Activated T-cell treated with anti-CD3 and anti-CD28 coated beads, Interleukin-2, amount 50 U/mL, for 1 hour (primary cell): ENCODE data around the gene SLC38A7.
"Not testable (repeated sequence)": the region's sequence is repeated elsewhere in the genome, so short reads cannot be mapped to it uniquely, and the experiment has no call there.

ENCODE experiments used
- DNase-seq: peaks from one replicate; pipeline ENCODE4 v3.0.0-alpha.2; 2020

Gene SLC38A7

DNA sequence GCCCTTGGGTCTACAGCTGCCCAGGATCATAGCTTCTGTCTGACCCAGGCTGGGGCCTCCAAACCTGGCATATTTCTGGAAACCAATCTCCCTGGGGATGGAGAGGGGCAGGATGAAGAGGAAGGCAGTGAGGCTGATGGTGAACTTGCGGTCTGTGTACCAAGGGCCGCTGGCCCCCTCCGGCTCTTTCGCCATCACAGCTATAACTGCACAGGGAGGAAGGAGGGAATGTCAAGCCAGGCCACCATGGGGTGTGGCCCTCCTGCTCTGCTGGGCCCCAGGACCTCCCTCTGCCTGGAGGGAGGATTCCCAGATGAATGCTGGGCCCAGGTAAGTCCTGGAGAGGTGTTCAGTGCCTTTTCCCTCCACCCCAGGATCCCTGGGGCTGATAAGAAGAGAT lies 6.3 kb downstream of the SLC38A7 start:
- no peak for DNase-seq

DNA sequence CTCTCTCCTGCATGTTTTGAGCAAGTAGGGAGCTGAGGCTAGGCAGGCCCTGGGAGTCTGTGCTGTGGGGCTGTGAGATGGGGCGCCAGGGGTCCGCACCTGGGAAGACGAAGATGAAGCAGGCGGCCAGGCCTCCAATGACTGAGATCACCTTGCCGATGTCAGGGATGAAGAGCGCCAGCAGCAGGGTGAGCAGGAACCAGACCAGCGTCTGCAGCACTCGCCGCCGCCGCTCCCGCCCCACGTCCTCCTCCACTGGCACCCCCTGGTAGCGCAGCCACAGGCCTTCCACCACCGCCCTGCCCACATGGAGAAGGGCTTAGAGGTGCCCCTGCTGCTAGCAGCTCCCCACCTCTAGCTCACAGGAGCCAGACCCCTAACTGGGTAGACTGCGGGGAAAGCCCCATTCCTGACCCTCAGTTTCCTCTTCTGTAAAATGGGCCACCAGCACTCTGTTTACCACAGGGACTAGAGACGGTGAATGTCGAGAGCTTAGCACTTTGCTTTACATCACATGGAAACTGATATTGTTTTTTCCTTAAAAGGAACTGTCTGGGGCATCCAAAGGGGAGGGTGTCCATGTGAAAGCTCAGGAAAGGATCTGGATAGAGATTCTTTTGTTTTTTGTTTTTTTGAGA lies 13.5 kb downstream of the SLC38A7 start:
- no peak for DNase-seq

DNA sequence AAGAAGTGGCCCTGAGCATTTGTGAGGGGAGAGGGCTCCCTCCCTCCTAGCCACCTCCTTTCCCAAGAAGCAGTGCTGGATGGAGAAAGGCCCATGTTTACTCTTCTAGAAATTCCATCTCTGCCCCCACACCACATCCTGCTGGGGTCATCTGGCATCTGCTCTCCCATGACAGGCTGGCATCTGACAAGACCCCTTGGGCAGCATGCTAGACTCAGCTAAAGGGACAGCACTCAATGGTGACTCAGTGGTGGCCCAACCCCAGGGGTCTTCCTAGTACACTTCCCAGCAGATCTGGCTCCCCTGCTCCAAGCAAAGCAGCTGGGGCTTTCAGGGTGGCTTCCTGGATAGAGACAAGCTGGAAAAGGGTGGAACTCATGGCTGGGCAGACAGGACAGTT lies 14.4 kb downstream of the SLC38A7 start:
- DNase-seq = no peak

DNA sequence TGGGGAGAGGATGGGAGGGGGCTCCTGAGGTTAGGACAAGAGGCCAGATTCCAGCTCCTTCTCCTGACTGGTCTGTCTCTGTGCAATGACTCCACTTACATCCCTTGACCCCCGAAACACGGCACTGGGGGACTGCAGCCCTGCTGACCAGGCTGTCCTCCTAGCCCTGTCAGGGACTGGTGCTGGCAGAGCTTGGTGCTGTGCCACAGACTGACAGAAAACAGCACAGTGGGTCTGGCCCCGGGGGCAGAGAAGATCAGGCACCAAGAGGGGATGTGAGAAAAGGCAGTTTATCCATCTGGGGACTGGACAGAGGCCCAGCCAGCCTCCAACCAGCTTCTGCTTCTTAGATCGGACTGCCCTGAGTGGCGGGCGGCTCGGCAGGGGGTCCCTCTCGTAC lies 19.4 kb downstream of the SLC38A7 start:
- DNase-seq = no peak

DNA sequence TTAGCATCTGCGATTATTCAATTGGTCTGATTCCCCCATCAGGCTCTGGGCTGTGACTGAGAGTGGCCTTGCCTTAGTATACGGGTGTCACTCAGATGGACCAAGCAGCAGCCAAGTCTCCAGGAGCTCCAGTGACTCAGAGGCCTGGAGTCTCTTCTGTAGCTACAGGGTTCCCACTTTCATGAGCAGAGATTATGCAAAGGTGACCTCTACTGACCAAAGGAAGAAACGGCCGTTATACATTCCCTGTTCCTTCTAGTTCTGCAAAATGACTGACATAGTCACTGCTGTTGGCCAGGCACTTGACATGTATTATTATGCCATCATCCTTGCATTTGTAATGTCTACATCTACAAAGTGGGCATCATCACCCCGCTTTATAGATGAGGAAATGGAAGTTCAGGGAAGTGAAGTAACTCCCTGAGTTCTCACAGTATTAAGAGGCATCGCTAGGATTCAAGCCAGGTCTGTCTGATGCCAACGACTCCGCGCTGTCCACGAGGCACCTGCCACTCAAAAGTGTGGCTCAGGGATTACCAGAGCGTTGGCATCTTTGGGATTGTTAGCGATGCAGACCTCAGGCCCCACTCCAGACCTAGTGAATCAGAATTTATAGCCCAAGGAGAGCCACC lies 23.3 kb downstream of the SLC38A7 start:
- DNase-seq = no peak

DNA sequence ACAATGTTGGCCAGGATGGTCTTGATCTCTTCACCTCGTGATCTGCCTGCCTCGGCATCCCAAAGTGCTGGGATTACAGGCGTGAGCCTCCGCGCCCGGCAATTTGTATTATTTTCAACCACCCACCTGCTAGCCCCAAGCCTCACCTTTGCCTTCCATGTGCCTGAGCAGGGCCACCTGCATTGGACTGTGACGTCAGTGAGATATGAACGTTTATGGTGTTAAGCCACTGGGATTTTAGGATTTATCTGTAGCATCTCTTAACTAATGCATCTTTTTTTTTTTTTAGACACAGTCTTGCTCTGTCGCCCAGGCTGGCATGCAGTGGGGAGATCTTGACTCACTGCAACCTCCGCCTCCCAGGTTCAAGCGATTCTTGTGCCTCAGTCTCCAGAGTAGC lies 24.7 kb downstream of the SLC38A7 start:
- not testable (repeated sequence) for DNase-seq

DNA sequence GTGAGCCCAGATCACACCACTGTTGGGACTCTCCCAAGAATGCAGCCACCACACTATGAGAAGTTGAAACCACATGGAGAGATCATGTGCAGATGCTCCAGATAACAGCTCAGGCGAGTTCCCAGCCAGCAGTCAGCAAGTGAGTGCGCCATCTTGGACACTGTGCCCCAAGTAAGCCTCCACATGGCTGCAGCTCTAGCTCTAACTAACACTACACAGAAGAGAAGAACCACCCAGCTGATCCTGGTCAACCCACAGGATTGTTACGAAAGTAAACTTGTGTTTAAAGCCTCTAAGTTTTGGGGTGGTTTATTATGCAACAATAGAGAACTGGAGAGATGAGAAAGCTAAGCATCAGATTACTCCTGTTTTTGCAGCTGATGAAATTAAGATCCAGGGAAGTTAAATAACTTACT lies 25.8 kb downstream of the SLC38A7 start:
- no peak for DNase-seq

DNA sequence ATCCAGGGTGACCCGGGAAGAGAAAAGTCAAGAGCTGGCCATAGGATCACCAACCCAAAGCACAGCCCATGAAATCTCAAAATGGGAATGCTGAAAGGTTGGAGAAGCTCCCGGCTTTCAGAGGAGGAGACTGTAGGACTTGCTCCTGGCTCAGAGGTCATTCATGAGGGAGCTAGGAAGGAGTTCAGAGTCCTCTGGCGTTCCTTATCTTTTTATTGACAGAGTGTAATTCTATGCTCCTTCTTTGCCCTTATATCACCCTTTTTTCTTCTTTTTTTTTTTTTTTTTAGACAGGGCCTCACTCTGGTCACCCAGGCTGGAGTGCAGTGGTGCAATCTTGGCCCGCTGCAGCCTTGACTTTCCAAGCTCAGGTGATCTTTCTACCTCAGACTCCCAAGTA lies 27.7 kb downstream of the SLC38A7 start:
- no peak for DNase-seq

DNA sequence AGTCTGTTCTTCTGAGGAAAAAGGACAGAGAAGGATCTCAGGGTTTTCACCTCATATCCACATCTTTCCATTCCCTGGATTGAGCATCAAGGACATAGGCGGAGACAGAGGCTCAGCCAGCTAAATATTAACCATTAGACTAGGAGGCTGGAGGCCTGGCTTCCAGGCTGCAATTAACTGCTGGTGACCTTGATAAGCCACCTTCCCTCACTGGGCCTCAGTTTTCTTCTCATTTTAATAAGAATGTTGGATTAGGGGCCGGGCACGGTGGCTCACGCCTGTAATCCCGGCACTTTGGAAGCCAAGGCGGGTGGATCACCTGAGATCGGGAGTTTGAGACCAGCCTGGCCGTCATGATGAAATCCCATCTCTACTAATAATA lies 29.4 kb downstream of the SLC38A7 start:
- no peak for DNase-seq

DNA sequence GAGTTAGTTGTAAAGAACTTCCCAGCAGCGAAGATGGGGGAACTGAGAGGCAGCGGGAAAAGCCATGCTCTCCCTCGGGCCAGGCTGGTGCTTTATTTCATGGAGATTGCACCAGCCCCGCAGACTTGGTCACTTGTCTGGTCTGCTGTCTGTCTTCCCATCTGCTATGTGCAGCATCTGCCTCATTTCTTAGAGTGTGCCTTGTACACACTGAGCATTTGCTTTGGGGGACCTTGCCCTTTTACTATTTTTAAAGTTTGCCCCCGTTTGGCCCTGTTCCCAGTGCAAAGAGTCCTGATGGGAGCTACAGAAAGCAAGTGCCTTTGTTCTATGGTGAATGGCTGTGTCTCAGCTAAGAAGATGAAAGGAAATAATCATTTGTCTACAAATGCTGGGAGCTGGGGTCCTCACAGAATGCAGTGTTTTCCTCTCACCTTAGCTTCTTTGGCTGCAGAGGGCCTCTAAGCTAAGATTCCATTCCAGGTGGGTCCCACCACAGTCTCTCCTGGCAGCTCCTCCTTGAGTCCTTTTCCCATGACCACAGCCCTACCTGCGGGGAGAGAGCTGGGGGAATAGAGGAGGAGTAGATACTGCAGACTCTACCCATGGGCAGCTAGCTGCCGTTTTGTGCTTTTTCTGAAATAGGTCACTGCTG lies 29.9 kb downstream of the SLC38A7 start:
- no peak for DNase-seq

DNA sequence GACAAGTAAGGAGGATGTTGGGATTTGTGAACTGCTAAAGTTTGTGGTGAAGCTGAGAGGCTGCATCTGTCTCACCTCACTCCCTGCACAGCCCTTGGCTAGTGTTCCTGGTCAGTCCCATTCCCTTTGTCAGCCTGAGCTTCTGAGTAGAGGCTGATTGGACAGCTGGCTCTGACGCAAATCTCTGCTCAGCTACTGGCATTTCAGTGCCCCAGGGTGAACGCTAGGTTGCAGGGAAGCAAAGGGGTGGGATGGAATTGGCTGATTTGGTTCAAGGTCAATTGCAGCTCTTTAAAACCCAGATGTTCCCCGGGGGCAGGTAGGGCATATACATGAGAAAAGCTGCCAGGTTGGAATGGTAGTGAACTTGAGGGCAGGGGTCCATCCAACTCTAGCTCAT lies 31.8 kb downstream of the SLC38A7 start:
- DNase-seq = no peak

DNA sequence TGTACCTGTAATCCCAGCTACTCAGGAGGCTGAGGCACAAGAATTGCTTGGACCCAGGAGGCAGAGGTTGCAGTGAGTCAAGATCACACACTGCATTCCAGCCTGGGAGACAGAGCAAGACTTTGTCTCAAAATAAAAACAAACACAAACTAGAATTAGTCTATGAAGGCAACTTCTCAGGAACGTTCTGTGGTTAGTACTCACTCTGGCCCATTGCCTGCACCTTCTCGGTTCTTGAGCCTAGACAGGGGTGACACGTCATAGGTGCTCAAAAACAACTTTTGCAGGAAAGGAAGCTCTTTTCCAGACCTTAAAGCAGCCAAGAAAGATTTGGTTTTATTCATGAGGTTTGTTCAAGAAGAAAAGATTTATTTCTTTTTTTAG lies 32.6 kb downstream of the SLC38A7 start:
- DNase-seq = no peak

DNA sequence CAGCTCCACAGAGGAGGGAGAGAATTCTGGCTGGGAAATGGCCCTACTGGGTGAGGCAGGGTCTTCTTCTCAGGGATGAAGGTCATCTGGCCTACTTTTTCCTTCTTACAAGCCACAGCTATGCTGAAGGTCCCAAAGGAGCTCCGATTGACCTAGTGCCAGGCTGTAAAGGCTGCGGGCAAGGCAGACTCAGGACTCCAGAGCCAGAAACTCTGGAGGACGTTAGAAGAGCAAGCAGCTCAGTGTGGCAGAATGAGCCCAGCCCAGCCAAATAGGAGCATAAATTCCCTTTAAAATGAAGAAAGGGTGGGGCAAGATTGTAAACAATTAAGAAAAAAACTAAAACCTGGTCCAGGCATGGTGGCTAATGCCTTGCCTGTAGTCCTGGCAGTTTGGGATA lies 34.9 kb downstream of the SLC38A7 start:
- DNase-seq = no peak

DNA sequence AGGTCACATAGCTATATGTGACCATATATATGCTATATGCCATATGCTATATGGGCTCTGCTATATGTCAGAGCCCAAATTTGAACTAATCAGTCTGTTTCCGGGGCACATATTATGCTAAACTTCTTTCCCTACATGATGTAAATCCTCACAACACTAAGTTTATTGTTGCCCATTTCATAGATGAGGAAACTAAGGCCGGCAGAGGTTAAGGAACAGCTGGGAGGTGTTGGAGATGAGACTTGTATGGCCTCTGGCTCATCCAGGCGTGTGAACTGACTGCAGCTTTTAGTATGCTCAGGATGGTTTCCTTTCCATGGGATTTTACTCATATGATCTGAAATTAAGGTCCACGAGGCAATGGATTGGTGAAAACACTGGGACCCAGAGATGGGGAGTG lies 37.5 kb downstream of the SLC38A7 start:
- DNase-seq = no peak

DNA sequence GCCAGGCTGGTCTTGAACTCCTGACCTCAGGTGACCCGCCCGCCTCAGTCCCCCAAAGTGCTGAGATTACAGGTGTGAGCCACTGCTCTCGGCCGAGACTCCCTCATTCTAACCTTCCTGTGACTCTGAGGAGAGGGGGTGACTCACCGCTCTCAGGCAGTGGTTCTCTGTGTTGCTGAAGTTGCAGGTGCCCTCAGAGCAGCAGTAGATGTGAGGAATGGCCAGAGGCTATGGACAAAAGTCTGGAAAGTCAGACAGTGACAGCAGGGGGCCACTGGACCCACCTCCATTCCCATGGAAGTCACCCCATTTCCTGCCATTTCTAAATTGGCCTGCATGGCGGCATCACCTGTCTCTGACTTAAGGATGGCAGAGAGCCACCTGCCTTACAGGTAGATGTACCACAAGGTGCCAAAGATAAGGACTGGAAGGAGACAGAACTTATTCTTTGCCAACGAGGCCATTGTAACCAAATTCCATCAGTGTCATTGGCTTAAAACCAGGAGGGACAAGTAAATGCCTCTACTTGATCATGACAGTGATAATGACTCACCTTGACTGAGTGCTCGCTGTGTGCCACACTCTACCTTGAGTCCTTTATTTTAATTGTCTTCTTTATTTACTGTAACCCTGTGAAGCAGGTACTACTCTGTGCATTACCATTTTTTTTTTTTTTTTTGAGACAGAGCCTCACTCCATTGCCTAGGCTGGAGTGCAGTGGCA lies 39.6 kb downstream of the SLC38A7 start:
- DNase-seq = no peak

DNA sequence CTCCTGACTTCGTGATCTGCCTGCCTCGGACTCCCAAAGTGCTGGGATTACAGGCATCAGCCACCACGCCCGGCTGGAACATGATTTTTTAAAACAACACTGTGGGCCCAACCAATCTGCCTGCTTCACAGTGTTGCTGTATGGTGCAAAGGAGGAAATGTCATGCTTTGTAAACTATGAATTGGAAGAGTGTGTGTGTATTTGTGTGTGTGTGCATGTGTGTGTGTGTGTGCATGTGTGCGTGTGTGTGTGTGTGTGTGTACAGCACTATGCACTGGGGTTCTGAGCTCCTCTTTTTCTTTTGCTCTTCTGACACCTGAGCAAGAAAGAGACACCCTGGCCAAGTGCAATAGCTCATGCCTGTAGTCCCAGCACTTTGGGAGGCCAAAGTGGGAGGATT lies 40.5 kb downstream of the SLC38A7 start:
- DNase-seq = no peak

DNA sequence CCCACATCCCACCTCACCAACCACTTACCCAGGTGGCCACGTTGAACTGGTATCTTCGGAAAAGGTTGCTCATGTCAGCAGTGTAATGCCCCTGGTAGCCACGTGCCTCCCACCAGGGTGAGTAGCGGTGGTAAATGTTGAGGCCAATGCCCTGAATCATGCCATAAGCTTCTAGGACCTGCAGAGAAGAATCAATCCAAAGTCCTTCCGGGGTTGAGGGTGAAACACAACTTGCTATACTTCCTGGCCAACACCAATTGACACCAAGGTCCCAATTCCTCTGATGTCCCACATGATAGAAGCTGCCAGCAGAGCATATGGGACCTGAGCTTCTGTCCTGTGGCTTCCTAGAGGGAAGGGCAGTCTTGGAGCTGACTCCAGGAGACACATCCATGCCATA lies 43.6 kb downstream of the SLC38A7 start:
- no peak for DNase-seq

DNA sequence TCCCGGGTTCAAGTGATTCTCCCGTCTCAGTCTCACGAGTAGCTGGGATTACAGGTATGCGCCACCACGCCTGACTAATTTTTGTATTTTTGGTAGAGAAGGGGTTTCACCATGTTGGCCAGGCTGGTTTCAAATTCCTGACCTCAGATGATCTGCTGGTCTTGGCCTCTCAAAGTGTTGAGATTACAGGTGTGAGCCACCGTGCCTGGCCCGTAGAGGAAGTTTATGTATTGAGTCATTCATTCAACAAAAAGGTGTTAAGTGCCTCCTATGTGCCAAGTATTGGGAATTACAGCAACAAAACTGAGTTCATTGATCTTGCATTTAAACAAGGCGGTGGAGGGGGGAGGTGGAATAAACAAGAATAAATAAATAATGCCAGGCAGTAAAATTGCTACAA lies 44.7 kb downstream of the SLC38A7 start:
- DNase-seq = no peak

DNA sequence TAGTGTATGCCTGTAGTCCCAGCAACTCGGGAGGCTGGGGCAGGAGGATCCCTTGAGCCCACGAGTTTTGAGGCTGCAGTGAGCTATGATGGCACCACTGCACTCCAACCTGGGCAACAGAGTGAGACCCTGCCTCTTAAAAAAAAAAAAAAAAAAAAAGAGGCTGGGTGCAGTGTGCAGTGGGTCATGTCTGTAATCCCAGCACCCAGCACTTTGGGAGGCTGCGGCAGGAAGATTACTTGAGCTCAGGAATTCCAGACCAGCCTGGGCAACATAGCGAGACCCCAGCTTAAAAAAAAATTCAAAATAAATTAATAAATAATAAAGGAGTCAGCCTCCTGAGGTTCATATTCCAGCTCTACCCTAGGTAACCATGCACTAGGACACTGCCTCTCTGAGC lies 45.3 kb downstream of the SLC38A7 start:
- DNase-seq = no peak

DNA sequence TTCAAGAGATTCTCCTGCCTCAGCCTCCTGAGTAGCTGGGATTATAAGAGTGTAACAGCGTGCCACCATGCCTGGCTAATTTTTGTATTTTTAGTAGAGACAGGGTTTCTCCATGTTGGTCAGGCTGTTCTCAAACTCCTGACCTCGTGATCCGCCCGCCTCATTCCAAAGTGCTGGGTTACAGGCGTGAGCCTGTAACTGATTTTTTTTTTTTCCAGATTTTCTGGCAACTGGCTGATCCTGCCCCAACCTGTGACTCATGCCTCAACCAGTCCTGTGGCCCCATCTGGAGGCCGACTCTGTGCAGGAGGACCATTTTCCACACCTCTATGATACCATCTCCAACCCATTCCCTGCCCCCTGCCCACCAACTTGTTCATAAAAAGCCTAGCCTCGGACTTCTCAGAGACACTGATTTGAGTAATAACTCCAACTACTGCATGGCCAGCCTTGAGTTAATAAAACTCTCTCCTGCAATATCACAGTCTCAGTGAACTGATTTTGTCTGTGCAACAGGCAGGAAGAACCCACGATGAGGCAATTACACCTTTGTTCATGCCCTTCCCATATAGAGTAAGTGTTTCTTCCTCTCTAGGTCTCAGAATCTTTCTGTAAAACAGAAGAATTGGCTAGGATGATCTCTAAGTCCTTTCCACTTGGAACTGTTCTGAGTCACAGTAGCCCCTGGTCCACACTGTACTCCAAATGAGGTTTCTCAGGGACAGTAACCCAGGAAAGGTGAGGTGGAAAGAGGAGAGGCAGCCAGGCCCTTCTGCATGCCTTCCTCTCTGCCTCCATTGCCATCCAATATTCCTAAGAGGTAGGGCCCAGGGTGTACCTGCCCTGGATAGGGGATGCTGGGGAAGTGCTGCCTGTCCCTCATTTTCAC lies 46.2 kb downstream of the SLC38A7 start:
- no peak for DNase-seq

DNA sequence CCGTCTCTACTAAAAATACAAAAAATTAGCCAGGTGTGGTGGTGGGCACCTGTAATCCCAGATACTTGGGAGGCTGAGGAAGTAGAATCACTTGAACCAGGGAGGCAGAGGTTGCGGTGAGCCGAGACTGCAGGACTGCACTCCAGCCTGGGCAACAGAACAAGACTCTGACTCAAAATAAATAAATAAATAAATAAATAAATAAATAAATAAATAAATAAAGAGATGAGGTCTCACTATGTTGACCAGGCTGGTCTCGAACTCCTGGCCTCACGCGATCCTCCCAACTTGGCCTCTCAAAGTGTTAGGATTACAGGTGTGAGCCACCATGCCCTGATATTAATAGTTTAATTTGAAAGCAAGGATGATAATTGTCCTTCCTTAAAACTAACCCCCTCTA lies 47.5 kb downstream of the SLC38A7 start:
- not testable (repeated sequence) for DNase-seq

DNA sequence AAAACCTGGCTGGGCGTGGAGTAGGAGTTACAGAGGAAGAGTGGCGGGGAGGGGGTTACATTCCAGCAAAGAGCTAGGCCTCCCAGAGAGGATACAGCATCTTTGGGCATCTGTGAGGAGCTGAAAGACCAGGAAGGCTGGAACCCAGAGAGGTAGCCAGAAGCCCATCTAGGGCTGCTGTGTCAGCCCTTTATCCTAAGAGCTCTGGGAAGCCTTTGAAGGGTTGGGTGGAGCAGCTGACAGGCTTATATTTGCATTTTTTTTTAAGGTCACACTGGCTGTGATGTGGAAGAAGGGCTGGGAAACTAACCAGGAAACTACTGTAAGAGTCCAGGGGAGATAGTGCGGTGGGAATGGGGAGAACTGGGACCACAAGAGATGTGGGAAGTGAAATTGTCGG lies 48.1 kb downstream of the SLC38A7 start:
- DNase-seq = no peak

DNA sequence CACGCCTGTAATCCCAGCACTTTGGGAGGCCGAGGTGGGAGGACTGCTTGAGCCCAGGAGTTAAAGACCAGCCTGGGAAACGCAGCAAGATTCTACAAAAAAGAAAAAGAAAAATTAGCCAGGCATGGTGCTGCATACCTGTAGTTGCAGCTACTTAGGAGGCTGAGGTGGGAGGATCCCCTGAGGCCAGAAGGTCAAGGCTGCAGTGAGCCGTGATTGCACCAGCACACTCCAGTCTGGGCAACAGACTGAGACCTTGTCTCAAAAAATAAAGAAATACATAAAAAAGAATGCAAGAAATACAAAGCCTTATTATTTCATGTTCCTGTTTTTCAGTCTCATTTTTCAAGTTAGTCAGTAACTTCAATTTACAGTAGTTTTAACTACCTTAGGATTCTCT lies 49.1 kb downstream of the SLC38A7 start:
- no peak for DNase-seq
